Ovary (tissue), 3 donors: ENCODE measurements around the gene LRIF1.

ENCODE experiments used
- CTCF ChIP-seq, 3 donors: fragments of 450-650 bp in 2 of 3; fragments of 200-600 bp in 1 of 3; IDR thresholded peaks; one replicate each; pipeline versions ENCODE4 v1.5.1 to v1.8.0; 2016 to 2022; ENCODE audit warnings: antibody characterized with exemption in 3 of 3, mild to moderate bottlenecking in 1 of 3
- EP300 ChIP-seq: sonication (generic); formaldehyde crosslinking; IDR thresholded peaks from one replicate; pipeline ENCODE4 v1.6.1; 2017; ENCODE audit warnings: antibody characterized with exemption
- POLR2A ChIP-seq: fragments of 450-650 bp; IDR thresholded peaks from one replicate; pipeline ENCODE4 v1.6.1; 2017; ENCODE audit warnings: antibody characterized with exemption, mild to moderate bottlenecking, moderate library complexity
- donor health status: DM: no; HTN: no; CAD: no.

DNA sequence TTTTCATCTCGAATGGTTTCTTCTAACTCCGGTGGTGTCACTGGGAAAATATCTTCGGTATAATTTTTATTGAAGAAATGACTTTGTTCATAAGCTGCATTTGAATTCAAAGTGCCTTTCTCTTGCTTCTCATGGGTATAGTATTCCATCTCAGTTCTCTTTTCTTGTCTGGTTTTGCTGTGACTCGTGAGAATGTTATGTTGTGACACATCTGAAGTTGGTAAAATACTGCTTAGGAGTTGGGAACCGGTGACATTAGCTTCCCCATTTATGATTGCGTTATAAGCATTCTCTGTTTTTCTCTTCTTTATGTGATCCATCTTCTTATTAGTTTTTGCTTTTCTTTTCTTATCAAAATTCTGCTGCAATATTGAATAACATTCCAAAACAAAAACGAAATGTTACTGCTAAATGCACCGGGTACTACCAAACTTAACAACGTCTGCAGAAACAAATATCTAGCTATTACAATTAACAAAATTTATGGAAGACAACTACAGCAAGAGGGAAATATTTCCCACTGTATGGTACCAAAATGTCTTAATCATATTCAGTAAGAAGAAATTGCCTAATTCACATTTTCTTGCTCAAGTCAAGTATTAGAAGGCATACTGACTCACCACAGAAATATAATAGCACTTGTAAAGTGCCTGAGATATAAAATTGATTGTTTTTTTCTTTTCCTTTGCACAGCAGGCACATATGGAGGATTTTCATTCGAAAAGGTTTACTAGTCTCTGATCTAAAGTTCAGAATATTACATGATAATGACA is 15.5 kb downstream of the LRIF1 start:
- no peak for TF ChIP-seq POLR2A
- TF ChIP-seq CTCF (IDR thresholded peaks at IDR 0.05) = no peak
- no peak for TF ChIP-seq EP300
